ENCODE data around the gene SLC30A7.

GRCh38 chr1:100950337-100950736 lies 54.4 kb downstream of the SLC30A7 start:
- TF ChIP-seq POLR2A (IDR thresholded peaks at IDR 0.05): no peak
- no peak for TF ChIP-seq CTCF (IDR thresholded peaks at IDR 0.05)

Data from testis (tissue), 2 donors.